GM21786 (cell line): ENCODE data around the gene PSORS1C1.
A peak's percentile ranks its signal among the peaks of the same experiment; 100 is the strongest.
"Not testable (repeated sequence)": the region's sequence is repeated elsewhere in the genome, so short reads cannot be mapped to it uniquely, and the experiment has no call there.

Experiments used
- ATAC-seq: cut with Tn5 transposase; IDR thresholded peaks from one replicate; pipeline ENCODE4 v1.9.1; 2021; ENCODE audit not compliant: unreplicated experiment

PSORS1C1 gene

GRCh38 chr6:31114541-31114878 lies at the start of gene PSORS1C1:
Gene PSORS1C1 (plus strand): TSS chr6:31114800. CDS start chr6:31129633, 14,833 bp downstream.
- no peak for ATAC-seq

- no peak for ATAC-seq
Measured at GRCh38 chr6:31065556-31065955, 49.0 kb upstream of the PSORS1C1 start.

GRCh38 chr6:31067028-31067427 lies 47.6 kb upstream of the PSORS1C1 start:
- not testable (repeated sequence) for ATAC-seq

- not testable (repeated sequence) for ATAC-seq
Measured at GRCh38 chr6:31067891-31068668, 46.5 kb upstream of the PSORS1C1 start.

- no peak for ATAC-seq
Measured at GRCh38 chr6:31068669-31069340, 45.8 kb upstream of the PSORS1C1 start.

- ATAC-seq, result no peak
Measured at GRCh38 chr6:31070711-31071197, 43.8 kb upstream of the PSORS1C1 start.

GRCh38 chr6:31074401-31074800 lies 40.2 kb upstream of the PSORS1C1 start:
- ATAC-seq, result no peak

GRCh38 chr6:31075528-31075927 lies 39.1 kb upstream of the PSORS1C1 start:
- no peak for ATAC-seq

- no peak for ATAC-seq
Measured at GRCh38 chr6:31076611-31077010, 38.0 kb upstream of the PSORS1C1 start.

- ATAC-seq, result no peak
Measured at GRCh38 chr6:31079656-31080261, 34.8 kb upstream of the PSORS1C1 start.

GRCh38 chr6:31081872-31082271 lies 32.7 kb upstream of the PSORS1C1 start:
- no peak for ATAC-seq

GRCh38 chr6:31083742-31084354 lies 30.8 kb upstream of the PSORS1C1 start:
- ATAC-seq, result no peak

- no peak for ATAC-seq
Measured at GRCh38 chr6:31086788-31087440, 27.7 kb upstream of the PSORS1C1 start.

- peak; percentile 55 for ATAC-seq
Measured at GRCh38 chr6:31087494-31088089, 27.0 kb upstream of the PSORS1C1 start.

GRCh38 chr6:31090275-31090972 lies 24.2 kb upstream of the PSORS1C1 start:
- ATAC-seq, result no peak

- ATAC-seq, result no peak
Measured at GRCh38 chr6:31090973-31091364, 23.6 kb upstream of the PSORS1C1 start.

GRCh38 chr6:31091680-31092079 lies 22.9 kb upstream of the PSORS1C1 start:
- no peak for ATAC-seq

GRCh38 chr6:31092238-31092637 lies 22.4 kb upstream of the PSORS1C1 start:
- ATAC-seq, result no peak

- no peak for ATAC-seq
Measured at GRCh38 chr6:31092769-31093505, 21.7 kb upstream of the PSORS1C1 start.
